ENCODE measurements around the gene LENEP.

The LENEP gene

GRCh38 chr1:155034318-155035208 lies 41.2 kb downstream of the LENEP start:
- no peak overlapping the region for H3K4me3 ChIP-seq (ENCODE audit: control insufficient read depth, low read depth, low read length)
- TF ChIP-seq CTCF (IDR thresholded peaks at IDR 0.05; ENCODE audit: control insufficient read depth, insufficient read depth, low read depth, low read length, missing control alignments): no peak
- no peak for DNase-seq (ENCODE audit: low read depth)

- DNase-seq (ENCODE audit: low read depth): no peak
- TF ChIP-seq CTCF (IDR thresholded peaks at IDR 0.05; ENCODE audit: control insufficient read depth, insufficient read depth, low read depth, low read length, missing control alignments): no peak
- no peak overlapping the region for H3K4me3 ChIP-seq (ENCODE audit: control insufficient read depth, low read depth, low read length)
Measured at GRCh38 chr1:155035936-155036335, 42.5 kb downstream of the LENEP start.

GRCh38 chr1:155037043-155037442 lies 43.7 kb downstream of the LENEP start:
- TF ChIP-seq CTCF (IDR thresholded peaks at IDR 0.05; ENCODE audit: control insufficient read depth, insufficient read depth, low read depth, low read length, missing control alignments): no peak
- no peak overlapping the region for H3K4me3 ChIP-seq (ENCODE audit: control insufficient read depth, low read depth, low read length)
- no peak for DNase-seq (ENCODE audit: low read depth)

- DNase-seq (ENCODE audit: low read depth): no peak
- no peak for TF ChIP-seq CTCF (IDR thresholded peaks at IDR 0.05; ENCODE audit: control insufficient read depth, insufficient read depth, low read depth, low read length, missing control alignments)
- no peak overlapping the region for H3K4me3 ChIP-seq (ENCODE audit: control insufficient read depth, low read depth, low read length)
Measured at GRCh38 chr1:155037851-155038441, 44.6 kb downstream of the LENEP start.

GRCh38 chr1:155038602-155039307 lies 45.4 kb downstream of the LENEP start:
- no peak for DNase-seq (ENCODE audit: low read depth)
- no peak for TF ChIP-seq CTCF (IDR thresholded peaks at IDR 0.05; ENCODE audit: control insufficient read depth, insufficient read depth, low read depth, low read length, missing control alignments)
- no peak overlapping the region for H3K4me3 ChIP-seq (ENCODE audit: control insufficient read depth, low read depth, low read length)

GRCh38 chr1:155039308-155039669 lies 45.9 kb downstream of the LENEP start:
- no peak for DNase-seq (ENCODE audit: low read depth)
- H3K4me3 ChIP-seq (ENCODE audit: control insufficient read depth, low read depth, low read length): no peak overlapping the region
- TF ChIP-seq CTCF (IDR thresholded peaks at IDR 0.05; ENCODE audit: control insufficient read depth, insufficient read depth, low read depth, low read length, missing control alignments): no peak
